GM12892 (cell line): ENCODE data around the gene KRTAP19-8.

Experiments used
- POLR2A ChIP-seq: IDR thresholded peaks from 2 replicates; pipeline ENCODE4 v1.6.1; 2011; ENCODE audit warnings: low read depth, low read length, control low read depth
- POLR2AphosphoS5 ChIP-seq: IDR thresholded peaks from 2 replicates; pipeline ENCODE4 v1.6.1; 2011; ENCODE audit warnings: low read depth, low read length, control low read depth

DNA sequence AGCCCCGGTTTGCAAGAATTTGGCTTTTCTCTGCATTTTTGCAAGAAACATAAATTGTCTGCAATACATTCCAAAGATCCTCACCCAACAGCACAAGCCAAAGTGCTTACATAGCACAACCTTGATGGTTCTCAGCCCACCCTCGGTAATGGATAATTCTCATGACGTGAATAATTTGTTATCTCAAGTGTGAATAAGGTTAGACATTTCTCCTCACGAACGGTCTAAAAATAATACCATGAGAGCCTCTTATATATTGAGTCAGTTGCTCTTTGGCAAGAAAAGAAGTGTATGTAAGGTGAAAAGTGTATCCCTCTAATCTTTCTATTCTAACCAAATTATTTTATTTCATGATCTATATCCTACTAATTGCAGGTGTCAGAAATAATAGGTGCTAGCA, 33.3 kb downstream of the KRTAP19-8 start:
- TF ChIP-seq POLR2AphosphoS5 (no peak), POLR2A (no peak)
